Measurements from ENCODE around the gene NMD3. TPM values are rescaled to one million over a fixed set of nuclear protein-coding genes. Genes with fewer than 3 reads are reported as not detected.

Gene NMD3
- total RNA-seq, 1 donor = 80.7 TPM

DNA sequence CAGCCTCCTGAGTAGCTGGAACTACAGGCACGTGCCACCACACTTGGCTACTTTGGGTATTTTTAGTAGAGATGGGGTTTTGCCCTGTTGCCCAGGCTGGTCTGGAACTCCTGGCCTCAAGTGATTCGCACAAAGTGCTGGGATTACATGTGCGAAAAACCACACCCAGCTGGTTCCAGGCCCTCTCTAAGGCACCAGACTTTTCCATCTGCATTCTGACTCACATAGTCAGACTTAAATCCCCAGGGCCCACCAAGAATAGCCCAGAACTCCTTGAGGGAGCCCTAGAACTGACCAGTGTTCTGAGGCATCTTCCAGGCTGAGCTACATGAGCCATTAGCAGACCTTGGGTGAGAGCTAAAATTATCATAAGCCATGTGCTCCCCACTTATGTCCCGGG lies 68.1 kb downstream of the NMD3 start:
- no peak for DNase-seq (ENCODE audit: low read depth)
- no peak for TF ChIP-seq CTCF (IDR thresholded peaks at IDR 0.05; ENCODE audit: insufficient read depth, low read depth, low read length)
- no peak overlapping the region for H3K4me3 ChIP-seq (ENCODE audit: low read depth, low read length)

GRCh38 chr3:161291191-161291901 lies 70.2 kb downstream of the NMD3 start:
- no peak for DNase-seq (ENCODE audit: low read depth)
- no peak for TF ChIP-seq CTCF (IDR thresholded peaks at IDR 0.05; ENCODE audit: insufficient read depth, low read depth, low read length)
- no peak overlapping the region for H3K4me3 ChIP-seq (ENCODE audit: low read depth, low read length)

DNA sequence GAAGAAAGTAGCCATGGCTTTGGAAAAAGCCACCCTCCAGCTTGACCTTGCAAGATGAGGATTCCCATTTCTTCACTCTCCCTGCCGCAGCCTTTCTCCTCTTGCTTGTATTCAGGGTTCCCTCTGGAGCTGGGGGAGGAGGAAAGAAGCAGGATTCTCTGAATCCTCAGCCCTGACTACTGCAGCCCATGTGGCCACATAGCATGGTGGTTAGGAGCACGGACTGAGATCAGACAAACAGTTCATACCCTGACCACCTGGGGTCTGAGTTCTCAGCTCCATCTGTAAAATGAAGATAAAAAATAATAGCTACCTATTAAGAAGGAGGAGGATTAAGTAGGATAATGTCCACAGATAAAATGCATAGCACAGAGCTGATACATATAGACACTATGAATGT lies 72.3 kb downstream of the NMD3 start:
- no peak for DNase-seq (ENCODE audit: low read depth)
- no peak overlapping the region for H3K4me3 ChIP-seq (ENCODE audit: low read depth, low read length)
- no peak for TF ChIP-seq CTCF (IDR thresholded peaks at IDR 0.05; ENCODE audit: insufficient read depth, low read depth, low read length)

DNA sequence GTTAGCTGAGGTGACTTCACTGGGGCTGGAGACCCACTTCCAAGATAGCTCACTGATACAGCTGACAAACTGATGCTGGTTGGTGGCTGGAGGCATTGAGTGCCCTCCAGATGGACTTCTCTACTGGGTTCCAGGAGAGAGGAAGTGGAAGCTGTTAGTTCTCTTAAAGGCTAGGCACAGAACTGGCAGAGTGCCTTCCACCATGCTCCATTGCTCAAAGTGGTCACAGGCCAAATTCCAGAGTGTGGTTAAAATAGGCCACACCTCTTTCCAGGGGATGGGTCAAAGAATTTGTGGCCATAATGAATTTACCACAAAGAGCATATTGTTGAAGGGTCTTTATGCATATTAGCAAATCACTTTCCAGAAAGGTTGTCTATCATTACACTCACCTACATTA lies 74.2 kb downstream of the NMD3 start:
- no peak for DNase-seq (ENCODE audit: low read depth)
- TF ChIP-seq CTCF (IDR thresholded peaks at IDR 0.05; ENCODE audit: insufficient read depth, low read depth, low read length) = no peak
- no peak overlapping the region for H3K4me3 ChIP-seq (ENCODE audit: low read depth, low read length)

GRCh38 chr3:161296814-161297213 lies 75.7 kb downstream of the NMD3 start:
- TF ChIP-seq CTCF (IDR thresholded peaks at IDR 0.05; ENCODE audit: insufficient read depth, low read depth, low read length) = no peak
- no peak for DNase-seq (ENCODE audit: low read depth)

More at GRCh38 chr3:161296814-161297213, 75.7 kb downstream of the NMD3 start:
- H3K4me3 ChIP-seq (ENCODE audit: low read depth, low read length) = no peak overlapping the region

Small RNA genes lying within 50 kb of the gene (small RNA-seq; reads per million reads assigned to genes)
- not detected for gene AC108738.1

Other genes with a start within 250 kb of the NMD3 start
- gene B3GALNT1, start 116.0 kb upstream of the NMD3 start, total RNA-seq = 15.1 and 17.7 TPM in 2 replicates
- gene SPTSSB, start 150.2 kb downstream of the NMD3 start, total RNA-seq = not detected in 2 replicates